DMS 273 (cell line): ENCODE data around the gene IL1RAPL1.

Experiments used
- DNase-seq: peaks from one replicate; lab custom pipeline; 2025; ENCODE audit not compliant: unreplicated experiment; lab: John Stamatoyannopoulos, UW

The IL1RAPL1 gene

DNA sequence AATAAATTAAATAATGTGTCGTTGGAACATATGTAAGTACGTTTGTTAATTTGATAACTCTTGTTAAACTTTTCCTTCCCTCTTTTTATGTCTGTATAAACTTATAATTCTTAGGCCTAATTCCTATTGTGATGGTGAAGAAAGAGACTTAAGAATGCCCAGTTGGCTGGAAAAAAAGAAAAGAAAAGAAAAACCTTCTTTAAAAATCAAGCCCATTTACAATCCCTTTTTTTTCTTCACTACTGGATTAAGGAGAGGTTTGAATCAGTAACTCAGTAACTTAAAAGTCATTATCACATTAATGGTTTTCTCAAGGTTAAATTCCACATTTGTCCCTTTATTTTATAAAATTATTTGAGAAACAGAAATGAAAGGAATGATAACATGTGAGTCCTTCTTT is 1374.8 kb downstream of the IL1RAPL1 start:
- DNase-seq, result no peak

DNA sequence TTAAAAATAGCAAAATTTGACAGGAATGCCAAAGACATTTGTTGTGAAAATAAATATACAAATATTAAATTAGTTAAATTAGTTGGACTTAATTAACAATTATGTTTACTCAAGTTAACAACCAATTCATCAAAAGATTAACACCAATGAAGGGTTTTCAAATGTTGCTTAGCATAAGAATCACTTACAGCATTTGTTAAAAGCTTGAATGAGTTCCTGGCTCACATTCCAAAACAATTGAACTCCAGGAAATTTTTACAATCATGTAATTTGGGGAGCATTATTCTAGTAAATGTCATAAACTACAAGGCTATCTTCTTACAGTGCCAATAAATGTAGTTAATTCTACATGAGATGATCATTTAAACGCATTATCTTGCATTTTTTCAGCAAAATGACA is 1378.4 kb downstream of the IL1RAPL1 start:
- no peak for DNase-seq

DNA sequence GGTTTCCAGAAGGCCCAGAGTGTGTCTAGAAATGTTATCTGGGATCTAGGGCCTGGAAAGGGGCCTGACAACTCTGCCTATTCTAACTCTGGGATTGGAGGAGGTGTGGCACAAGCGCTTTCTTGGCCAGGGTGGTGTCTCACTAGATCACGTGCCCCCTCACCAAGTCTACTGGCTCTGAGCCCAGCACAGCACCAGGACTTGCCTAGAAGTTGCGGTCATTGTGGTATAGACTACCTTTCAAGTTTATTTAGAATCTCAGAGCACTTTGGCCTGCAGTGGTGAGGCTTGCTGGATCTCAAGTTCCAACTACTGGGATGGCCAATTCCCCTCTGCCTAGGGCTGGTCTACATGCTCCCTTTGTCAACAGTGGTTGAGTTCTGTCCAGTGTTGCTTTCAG is 1404.8 kb downstream of the IL1RAPL1 start:
- no peak for DNase-seq

DNA sequence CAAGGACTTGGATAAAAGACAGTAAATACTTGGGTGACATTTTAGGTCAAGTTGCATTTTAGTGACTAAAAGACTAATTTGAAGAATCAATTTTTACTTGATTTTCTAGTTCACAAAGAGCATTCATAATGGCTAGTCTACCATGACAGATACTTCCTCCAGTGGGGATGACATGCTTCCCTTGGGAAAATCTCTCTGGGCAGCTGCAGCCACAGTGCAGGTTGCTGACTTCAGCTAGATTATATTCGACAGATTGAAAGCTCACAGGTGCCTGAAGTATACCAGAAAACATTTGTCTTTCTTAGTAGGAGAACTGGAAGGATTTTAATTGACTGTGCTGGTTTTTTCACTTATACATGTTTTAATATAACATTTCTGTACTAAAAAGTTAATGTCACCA is 1418.6 kb downstream of the IL1RAPL1 start:
- no peak for DNase-seq
